Activated T-cell treated with anti-CD3 and anti-CD28 coated beads, Interleukin-2, amount 50 U/mL, for 1 hour (primary cell): ENCODE data around the gene SLC4A3.

Experiments
- DNase-seq: peaks from one replicate; pipeline ENCODE4 v3.0.0-alpha.2; 2020

The SLC4A3 gene

DNA sequence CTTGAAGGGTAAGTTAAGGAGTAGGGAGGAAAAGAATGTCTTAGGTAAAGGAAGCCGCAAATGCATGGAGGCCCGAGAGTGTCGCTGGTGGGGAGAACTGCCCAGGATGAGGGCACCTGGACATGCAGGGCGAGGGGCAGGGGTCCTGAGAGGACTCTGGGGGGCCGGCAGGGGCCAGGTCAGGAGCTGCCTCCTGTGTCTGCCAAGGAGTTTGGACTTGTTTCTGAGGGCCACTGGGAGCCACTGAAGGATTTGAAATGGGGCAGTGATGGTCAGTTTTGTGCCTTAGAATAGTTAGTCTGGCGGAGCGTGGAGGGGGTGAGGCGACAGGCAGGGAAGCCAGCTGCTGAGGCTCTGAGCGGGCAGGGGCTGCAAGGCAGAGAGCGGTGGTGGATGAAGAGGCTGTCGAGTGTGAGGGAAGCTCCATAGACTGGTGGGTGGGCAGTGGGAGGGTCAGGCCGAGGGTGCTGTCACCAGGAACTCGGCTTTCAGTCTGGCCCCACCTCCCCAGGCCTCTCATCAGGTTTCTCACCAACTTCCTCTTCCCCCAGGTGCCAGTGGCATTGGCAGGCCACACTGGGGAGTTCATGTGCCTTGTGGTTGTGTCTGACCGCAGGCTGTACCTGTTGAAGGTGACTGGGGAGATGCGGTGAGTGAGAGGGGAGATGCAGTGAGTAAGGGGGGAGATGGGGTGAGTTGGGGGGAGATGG lies 14.7 kb upstream of the SLC4A3 start:
- no peak for DNase-seq

DNA sequence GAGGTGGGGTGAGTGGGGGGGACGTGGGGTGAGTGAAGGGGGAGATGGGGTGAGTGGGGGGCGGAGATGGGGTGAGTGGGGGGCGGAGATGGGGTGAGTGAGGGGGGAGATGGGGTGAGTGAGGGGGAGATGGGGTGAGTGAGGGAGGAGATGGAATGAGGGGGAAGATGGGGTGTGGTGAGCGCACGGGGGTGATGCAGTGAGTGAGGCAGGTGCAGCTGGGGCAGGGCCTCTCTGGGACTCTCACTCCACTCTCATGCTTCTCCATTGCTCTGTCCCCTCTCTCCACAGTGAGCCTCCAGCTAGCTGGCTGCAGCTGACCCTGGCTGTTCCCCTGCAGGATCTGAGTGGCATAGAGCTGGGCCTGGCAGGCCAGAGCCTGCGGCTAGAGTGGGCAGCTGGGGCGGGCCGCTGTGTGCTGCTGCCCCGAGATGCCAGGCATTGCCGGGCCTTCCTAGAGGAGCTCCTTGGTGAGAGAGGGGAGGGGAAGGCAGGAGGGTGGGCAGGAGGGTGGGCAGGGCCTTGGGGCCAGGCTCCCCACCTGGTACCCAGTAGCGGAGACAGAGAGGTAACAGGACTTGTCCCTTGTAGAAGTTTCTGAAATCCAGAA lies 13.9 kb upstream of the SLC4A3 start:
- no peak for DNase-seq

DNA sequence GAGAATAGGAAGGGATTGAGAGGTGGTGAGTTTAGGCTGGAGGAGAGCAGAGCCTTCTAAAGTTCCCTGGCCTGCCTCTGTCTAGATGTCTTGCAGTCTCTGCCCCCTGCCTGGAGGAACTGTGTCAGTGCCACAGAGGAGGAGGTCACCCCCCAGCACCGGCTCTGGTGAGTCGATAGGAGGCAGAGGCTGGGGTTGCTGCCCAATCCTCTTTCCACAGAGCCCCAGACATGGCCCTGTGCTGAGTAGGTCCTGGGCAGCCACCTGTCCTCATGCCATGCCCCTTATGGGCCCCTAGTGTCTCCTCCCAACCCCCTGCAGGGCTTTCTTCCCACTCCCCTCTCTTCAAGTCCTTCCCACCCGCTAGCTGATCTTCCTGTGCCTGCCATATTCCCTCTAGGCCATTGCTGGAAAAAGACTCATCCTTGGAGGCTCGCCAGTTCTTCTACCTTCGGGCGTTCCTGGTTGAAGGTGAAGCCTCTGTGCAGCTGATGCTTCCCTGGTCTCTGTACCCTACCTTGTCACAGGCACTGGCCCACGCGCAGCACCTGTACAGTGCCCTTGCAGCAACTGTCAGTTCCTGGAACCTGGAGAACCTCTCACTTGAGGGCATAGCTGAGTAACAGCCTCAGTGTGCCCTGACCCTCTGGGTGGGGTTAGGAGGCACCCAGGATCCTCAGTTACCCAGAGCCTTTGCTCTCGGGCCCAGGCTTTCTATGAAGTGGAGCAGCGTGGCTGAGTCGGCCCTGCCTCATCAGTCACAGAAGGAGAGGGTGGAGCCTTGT lies 13.2 kb upstream of the SLC4A3 start:
- DNase-seq: no peak

DNA sequence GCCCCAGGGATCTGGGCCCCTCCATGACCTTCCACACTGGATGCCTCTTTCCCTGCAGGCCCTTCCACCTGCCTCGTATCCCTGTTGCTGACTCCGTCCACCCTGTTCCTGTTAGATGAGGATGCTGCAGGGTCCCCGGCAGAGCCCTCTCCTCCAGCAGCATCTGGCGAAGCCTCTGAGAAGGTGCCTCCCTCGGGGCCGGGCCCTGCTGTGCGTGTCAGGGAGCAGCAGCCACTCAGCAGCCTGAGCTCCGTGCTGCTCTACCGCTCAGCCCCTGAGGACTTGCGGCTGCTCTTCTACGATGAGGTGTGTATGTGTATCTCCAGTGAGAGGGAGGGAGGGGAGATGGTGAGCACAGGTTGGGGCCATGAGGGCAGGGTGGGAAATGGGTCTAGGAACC lies 12.4 kb upstream of the SLC4A3 start:
- no peak for DNase-seq

- no peak for DNase-seq
Observed at GRCh38 chr2:219615894-219616293, 11.5 kb upstream of the SLC4A3 start.

DNA sequence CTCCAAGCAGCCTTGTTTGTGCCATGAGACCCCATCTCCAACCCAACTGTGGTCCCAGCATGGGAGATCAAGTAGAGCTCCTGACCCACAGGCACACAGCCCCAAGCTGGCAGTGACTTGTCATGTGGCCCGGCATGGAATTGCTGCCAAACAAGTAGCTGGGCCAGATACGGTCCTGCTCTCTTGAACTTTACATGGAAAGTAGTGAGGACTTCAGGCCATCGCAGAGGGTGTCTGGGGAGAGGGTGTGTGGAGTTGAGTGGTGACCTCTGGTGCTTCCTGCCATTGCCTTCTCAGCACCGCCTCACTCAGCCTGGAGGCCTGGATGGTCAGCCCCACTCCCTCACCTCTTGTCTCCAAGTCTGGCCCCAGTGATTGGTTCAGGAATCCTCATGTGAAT lies 10.9 kb upstream of the SLC4A3 start:
- no peak for DNase-seq

DNA sequence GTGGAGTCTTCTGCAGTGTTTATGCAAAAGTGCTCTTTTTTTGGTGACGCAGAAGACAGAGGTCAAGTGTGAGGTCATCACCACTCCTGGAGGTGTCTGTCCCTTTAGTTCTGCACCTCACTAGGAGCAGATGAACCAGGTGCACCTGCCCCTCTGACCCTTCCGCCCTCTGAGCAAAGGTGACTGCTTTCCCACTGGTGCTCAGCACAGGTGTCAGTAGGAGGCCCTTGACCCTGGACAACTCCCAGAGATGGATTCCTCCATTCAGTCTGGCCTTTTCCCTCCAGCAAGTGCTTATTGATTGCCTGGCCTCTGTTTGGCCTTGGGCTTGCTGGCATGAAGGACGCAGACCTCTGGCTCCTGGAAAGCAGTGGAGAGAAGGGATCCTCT lies 8.7 kb upstream of the SLC4A3 start:
- no peak for DNase-seq

DNA sequence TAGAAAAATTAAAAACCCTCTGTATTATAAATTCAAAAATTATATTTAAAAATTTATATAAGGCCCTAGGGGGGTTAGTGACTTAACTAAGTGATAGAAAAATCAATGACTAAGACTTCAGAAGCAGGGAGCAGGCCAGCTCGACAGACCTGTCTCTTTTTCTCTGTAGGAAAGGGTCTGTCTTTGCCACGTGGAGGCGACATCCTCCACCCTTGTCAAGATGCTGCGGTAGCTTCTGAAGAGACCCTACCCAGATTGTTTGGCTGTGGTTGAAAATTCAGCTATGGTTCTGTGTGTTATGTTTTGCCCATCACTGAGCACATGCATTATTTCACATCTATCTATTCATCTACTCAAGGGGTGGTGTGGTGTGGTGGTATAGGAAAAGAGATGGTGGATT lies 8.2 kb upstream of the SLC4A3 start:
- DNase-seq: no peak

DNA sequence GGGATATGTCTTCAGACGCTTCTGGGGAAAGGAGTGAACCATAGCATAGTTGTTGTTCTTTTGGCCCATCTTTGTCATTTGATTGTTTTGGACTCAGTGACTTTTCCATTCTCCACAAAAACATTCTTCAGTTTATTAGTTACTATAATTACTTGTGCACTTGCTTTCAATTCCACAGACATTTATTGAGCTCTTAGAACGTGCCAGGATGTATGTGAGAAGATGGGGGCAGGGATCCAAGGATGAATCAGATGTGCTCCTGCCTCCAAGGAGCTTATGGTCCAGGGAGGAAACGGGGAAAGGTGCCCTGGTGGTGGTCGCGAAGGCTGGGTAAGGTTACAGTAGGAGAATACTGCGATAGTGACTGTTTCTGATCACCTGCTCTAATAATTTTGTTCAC lies 6.9 kb upstream of the SLC4A3 start:
- DNase-seq: no peak

- DNase-seq: no peak
Observed at GRCh38 chr2:219621935-219622334, 5.5 kb upstream of the SLC4A3 start.

- no peak for DNase-seq
Observed at GRCh38 chr2:219622472-219622871, 5.0 kb upstream of the SLC4A3 start.

DNA sequence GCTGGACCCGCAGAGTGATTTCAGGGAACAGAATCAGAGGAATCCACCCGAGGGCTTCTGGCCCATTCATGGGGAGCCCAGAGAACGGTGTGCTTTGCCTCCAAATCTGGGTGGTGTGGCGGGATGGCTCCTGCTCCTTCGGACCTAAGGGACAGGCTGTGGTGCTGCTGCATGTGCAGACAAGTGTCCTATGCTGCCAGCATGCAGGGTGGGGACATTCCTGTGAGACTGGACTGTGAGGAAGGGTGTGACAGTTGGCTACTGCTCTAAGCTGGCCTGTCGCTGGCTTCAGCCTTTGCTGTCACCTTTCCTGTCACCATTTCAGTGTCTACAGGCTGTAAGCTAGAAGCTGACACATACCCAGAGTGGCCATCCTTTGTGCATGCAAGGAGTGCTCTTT lies 2.9 kb upstream of the SLC4A3 start:
- DNase-seq: no peak

DNA sequence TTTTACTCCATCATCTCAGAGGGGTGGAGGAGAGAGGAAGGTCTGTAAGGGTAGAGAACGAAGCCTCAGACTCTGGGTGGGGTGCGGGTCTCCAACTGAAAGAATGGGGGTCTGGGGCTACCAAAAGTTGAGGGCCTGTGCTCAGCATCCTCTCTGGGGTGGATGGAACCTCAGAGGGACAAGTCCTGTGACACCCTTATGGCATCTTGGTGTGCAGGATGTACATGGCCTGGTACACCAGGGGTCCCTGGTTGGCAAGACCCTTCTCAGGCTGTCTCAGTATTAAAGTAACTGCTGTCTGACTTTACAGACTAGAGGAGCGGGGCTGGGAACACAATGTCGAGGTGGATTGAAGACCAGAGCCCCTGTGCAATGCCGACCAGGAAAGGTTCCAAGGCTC lies 2.3 kb upstream of the SLC4A3 start:
- no peak for DNase-seq

DNA sequence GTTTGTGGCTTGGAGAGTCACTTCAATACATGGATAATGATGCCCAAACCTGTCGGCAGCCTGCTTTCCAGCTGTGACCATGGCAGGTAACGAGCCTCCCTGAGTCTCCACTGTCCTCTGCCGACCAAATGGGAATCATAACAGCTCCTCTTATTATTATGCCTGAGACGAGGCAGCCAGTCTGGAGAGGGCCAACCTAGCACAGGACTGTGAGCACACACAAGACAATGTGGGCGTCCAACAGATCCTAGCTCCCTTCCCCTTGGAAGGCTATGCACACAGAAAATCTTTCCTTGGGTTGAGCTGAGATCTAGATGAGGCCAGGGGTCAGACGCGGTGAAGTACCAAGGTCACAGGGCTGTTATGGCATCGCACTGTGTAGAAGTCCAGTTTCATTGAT lies 890 bp upstream of the SLC4A3 start:
- no peak for DNase-seq

DNA sequence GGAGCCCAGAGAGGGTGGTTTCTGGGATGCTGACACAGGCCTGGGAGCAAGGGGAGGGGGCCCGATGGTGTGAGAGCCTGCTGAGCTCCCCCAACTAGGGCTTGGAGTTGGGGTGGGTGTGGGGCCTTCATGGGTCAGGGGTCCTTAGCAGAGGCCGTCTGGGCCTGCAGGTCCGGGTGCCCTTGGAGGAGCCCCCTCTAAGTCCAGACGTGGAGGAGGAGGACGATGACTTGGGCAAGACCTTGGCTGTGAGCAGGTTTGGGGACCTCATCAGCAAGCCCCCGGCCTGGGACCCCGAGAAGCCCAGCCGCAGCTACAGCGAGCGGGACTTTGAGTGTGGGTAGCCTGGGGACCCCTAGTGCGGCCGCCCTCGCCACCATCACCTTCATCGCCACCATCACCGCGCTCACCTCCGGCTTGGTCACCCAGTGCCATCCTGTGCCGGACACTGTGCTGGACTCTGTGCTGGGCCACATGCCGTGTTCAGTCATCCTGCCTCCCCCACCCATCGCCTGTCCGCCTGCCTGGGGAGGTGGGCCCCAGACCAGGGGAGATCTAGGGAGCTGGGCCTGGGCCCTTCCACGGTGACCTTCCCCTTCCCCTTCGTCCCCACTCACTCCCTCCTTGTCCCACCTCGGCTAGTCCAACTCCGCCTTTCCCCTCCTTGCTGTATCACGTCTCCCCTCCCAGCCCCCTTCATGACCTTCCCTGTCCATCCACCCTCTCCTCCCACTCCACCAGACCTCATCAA lies 980 bp downstream of the SLC4A3 start:
- DNase-seq: no peak

- no peak for DNase-seq
Observed at GRCh38 chr2:219628986-219629901, 1.8 kb downstream of the SLC4A3 start.

GRCh38 chr2:219629976-219630695 lies 2.7 kb downstream of the SLC4A3 start:
- DNase-seq: no peak

DNA sequence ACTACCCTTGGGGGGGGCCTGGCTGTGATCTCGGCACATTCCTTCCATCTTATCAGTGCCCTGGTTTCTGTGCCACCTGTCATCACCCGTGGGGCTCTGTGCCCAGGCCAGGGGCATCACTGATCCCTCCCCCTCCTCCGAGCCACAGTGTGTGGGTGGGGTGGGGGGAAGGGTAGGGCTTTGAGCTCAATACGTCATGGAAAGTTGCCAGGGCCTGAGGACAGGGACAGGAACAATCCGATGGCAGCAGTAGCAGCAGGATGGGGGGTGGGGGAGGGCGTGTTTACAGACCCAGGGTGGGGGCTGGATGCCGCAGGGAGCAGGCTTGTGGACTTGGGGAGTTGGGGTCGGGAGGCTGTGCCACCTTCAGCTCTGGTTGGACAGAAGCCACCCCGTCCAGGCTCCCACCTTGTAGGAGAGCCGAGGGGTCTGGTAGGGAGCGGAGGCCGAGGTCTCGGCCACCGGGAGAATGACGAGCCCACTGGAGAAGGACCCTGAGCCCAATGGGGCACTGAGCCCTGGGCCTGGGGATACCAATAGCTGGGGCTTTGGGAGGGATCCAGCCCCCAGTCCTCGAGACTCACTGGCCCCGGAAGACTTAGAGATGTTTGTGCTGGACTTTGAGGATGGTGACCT lies 3.5 kb downstream of the SLC4A3 start:
- no peak for DNase-seq

- no peak for DNase-seq
Observed at GRCh38 chr2:219631406-219631891, 4.0 kb downstream of the SLC4A3 start.

DNA sequence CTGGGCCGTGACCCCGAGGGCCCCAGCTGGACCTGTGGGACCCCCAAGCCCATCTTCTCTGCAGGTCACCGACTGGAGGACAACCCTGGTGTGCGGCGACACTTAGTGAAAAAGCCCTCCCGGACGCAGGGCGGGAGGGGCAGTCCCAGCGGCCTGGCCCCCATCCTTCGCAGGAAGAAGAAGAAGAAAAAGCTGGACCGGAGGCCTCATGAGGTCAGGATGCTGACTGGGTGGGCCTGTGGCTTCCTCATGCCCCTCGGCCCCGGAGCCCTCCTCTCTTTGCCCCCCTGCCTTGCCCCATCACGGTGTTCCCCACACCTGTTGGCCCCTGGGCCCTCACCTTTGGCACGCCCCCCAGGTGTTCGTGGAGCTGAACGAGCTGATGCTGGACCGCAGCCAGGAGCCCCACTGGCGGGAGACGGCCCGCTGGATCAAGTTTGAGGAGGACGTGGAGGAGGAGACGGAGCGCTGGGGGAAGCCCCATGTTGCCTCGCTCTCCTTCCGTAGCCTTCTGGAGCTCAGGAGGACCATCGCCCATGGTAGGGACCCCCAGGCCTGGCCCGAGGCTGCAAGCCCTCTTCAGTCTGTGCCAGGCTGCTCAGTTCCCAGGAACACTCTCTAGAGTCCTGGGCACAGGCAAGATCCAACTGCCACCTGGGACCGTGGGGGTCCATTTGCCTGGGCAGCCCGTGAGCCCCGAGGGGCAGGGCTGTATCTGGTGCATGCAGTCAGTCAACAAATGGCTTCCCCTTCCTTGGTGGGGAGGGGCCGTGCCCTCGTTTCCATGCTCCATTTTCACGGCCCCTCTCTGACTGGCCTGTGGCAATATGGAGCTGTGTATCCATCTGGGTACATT lies 4.7 kb downstream of the SLC4A3 start:
- no peak for DNase-seq
